Renal cortical epithelial cell (primary cell): ENCODE data around the gene ZBTB4. TPM values are rescaled to one million over a fixed set of nuclear protein-coding genes. Genes with fewer than 3 reads are reported as not detected.

Experiments
- DNase-seq: peaks from one replicate; pipeline ENCODE4 v3.0.0-alpha.2; 2011; ENCODE audit warnings: low read depth
- total RNA-seq: library from RNA; depleted of rRNA; stranded (reverse); fragments of >200 nt; gene quantifications from 2 replicates; pipeline ENCODE4 v1.2.3, GENCODE V29; 2014

Gene ZBTB4
- total RNA-seq, 1 donor from 2014 or later = 39.2 TPM

GRCh38 chr17:7421186-7421585 is 58.2 kb downstream of the ZBTB4 start:
- no peak for DNase-seq

DNA sequence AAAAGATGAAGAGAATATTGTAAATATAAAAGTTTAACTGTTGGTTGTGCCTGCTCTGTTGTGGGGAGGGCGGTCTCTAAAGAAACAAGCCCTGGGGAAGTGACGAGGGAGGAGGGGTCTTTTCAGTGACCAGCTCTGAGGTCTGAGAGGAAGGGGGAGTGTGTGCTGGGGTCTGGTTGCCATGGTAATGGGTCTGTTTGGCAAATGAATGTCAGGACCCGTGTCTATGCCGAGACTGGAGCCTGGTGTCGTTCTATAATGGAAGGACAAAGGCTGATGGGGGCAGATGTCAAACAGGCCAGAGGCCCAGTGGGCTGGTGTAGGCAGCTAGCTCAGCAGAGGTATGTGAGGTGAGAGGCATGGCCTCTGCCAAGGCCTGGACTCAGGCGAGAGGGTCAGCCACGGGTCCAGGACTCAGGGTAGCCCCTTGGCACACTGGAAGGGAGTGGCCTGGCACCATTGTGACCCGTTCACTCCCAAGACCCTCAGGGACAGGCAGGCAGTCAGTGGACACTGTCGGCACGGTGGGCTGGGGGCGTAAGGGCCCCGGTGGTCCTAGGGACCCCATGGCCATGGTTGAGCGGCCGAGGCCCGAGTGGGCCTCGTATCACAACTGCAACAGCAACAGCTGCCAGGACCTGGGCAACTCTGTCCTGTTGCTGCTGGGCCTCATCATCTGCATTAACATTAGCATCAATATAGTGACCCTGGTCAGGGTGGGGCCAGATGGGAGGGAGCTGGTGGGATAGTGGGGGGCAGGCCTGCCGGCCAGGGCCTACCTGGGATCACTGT is 59.4 kb downstream of the ZBTB4 start, which contains the start of gene SPEM1:
TSS of gene SPEM1 (plus strand) at position 506 of the 792 bp plus-strand sequence. CDS start at position 567, 61 bp downstream.
- no peak for DNase-seq

- DNase-seq = no peak
Observed at GRCh38 chr17:7418472-7419152, 60.8 kb downstream of the ZBTB4 start.

GRCh38 chr17:7417056-7417655 is 62.3 kb downstream of the ZBTB4 start:
- DNase-seq = no peak

GRCh38 chr17:7416323-7416722 is 63.1 kb downstream of the ZBTB4 start:
- DNase-seq = no peak

DNA sequence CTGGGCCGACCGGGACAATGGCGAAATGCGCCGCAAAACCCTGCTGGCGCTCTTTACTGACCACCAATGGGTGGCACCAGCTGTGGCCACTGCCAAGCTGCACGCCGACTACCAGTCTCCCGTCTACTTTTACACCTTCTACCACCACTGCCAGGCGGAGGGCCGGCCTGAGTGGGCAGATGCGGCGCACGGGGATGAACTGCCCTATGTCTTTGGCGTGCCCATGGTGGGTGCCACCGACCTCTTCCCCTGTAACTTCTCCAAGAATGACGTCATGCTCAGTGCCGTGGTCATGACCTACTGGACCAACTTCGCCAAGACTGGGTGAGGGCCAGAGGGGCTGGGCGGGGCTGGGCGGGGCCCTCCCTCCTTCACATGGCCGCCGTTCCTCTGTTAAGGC is 63.6 kb downstream of the ZBTB4 start:
- DNase-seq = no peak

DNA sequence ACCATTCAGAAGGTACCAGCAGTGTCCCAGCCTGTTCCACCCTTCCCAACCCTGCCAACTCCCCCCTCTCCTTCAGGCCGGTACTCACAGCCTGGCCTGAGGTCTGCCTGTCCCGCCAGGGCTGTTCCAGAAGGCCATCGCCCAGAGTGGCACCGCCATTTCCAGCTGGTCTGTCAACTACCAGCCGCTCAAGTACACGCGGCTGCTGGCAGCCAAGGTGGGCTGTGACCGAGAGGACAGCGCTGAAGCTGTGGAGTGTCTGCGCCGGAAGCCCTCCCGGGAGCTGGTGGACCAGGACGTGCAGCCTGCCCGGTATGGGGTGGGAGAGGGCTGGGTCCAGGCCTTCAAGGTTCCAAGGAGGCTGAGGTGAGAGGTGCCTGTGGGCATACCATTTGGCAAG is 64.6 kb downstream of the ZBTB4 start:
- DNase-seq = no peak

- DNase-seq = no peak
Observed at GRCh38 chr17:7413346-7413985, 66.0 kb downstream of the ZBTB4 start.

- no peak for DNase-seq
Observed at GRCh38 chr17:7411427-7411750, 68.0 kb downstream of the ZBTB4 start.

DNA sequence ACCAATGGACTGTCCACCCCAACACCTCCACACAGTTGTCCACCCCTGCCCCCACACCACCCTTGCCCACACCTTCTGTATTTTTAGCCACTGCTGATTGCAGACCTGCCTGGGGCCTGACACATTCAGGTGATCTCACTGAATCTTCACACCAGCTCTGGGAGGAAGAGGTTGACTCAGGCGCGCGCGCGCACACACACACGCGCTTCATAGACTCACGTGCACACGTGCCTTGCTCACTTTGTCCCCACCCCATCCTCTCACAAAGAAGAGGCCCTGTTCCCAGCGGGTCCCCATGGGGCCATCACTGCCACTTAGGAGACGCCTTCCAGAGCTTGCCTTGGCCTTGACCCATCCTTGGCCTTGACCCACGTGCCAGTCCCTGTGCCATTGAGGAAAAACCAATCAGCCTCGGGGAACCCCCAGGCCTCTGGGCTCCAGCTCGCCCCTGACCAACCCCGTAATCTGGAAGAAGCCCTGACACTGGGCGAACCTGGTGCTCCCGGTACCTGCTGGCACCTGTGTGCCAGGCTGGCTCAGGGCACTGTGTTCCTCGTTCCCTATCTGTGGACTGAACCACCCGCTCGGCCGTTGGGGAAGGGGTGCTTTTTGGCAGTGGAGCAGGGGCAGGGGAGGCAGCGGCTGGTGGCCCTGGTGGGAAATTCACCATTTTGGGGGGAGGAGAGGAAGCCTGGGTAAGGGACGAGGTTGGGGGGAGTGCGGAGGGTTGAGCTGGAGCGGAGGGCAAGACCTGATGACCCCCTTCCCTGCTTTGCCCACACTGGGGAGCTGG is 68.6 kb downstream of the ZBTB4 start:
- no peak for DNase-seq

GRCh38 chr17:7409716-7410115 is 69.7 kb downstream of the ZBTB4 start:
- no peak for DNase-seq

Other genes with a start within 250 kb of the ZBTB4 start
- gene DVL2, start 245.1 kb downstream of the ZBTB4 start, total RNA-seq = 26.4 and 47.5 TPM in 2 replicates
- gene PHF23, start 240.2 kb downstream of the ZBTB4 start, total RNA-seq = 41.2 and 50.7 TPM in 2 replicates
- 137 and 148 TPM in 2 replicates for gene GABARAP, start 237.2 kb downstream of the ZBTB4 start, total RNA-seq
- gene CTDNEP1, start 227.9 kb downstream of the ZBTB4 start, total RNA-seq = 19.4 and 53.9 TPM in 2 replicates
- 22.1 and 24.8 TPM in 2 replicates for gene ELP5, start 227.4 kb downstream of the ZBTB4 start, total RNA-seq
- 25.1 and 306 TPM in 2 replicates for gene CLDN7, start 217.2 kb downstream of the ZBTB4 start, total RNA-seq
- 0.30 and 0.35 TPM in 2 replicates for gene SLC2A4, start 197.9 kb downstream of the ZBTB4 start, total RNA-seq
- gene YBX2, start 185.0 kb downstream of the ZBTB4 start, total RNA-seq = 0.45 TPM in 1 of 2 replicates, not detected in the other
- 352 and 682 TPM in 2 replicates for gene EIF5A, start 172.0 kb downstream of the ZBTB4 start, total RNA-seq
- gene GPS2, start 164.3 kb downstream of the ZBTB4 start, total RNA-seq = 39.1 and 49.4 TPM in 2 replicates
- gene NEURL4, start 150.3 kb downstream of the ZBTB4 start, total RNA-seq = 21.4 and 27.8 TPM in 2 replicates
- 0.20 and 65.5 TPM in 2 replicates for gene ACAP1, start 143.1 kb downstream of the ZBTB4 start, total RNA-seq
- 10.4 and 13.7 TPM in 2 replicates for gene KCTD11, start 127.5 kb downstream of the ZBTB4 start, total RNA-seq
- gene TMEM95, start 124.5 kb downstream of the ZBTB4 start, total RNA-seq = not detected in 2 replicates
- gene TNK1, start 98.5 kb downstream of the ZBTB4 start, total RNA-seq = 3.6 and 8.0 TPM in 2 replicates
- gene PLSCR3, start 85.1 kb downstream of the ZBTB4 start, total RNA-seq = 20.0 and 71.0 TPM in 2 replicates
- gene TMEM256, start 75.5 kb downstream of the ZBTB4 start, total RNA-seq = 35.9 and 143 TPM in 2 replicates
- gene NLGN2, start 71.8 kb downstream of the ZBTB4 start, total RNA-seq = 2.6 and 17.1 TPM in 2 replicates
- gene SPEM1, start 59.3 kb downstream of the ZBTB4 start, total RNA-seq = not detected in 2 replicates
- not detected in 2 replicates for gene SPEM2, start 54.0 kb downstream of the ZBTB4 start, total RNA-seq
- not detected in 2 replicates for gene SPEM3, start 50.8 kb downstream of the ZBTB4 start, total RNA-seq
- gene TMEM102, start 44.2 kb downstream of the ZBTB4 start, total RNA-seq = 16.9 and 33.0 TPM in 2 replicates
- gene FGF11, start 40.1 kb downstream of the ZBTB4 start, total RNA-seq = 3.3 and 10.7 TPM in 2 replicates
- gene CHRNB1, start 34.6 kb downstream of the ZBTB4 start, total RNA-seq = 15.3 and 26.0 TPM in 2 replicates
- not detected in 2 replicates for gene SLC35G6, start 1.8 kb upstream of the ZBTB4 start, total RNA-seq
- gene POLR2A, start 4.7 kb upstream of the ZBTB4 start, total RNA-seq = 57.3 and 169 TPM in 2 replicates
- 4.2 and 15.5 TPM in 2 replicates for gene TNFSF12, start 69.4 kb upstream of the ZBTB4 start, total RNA-seq
- gene TNFSF13, start 79.1 kb upstream of the ZBTB4 start, total RNA-seq = 22.1 and 31.9 TPM in 2 replicates
- gene SENP3, start 82.3 kb upstream of the ZBTB4 start, total RNA-seq = 61.4 and 101 TPM in 2 replicates
- 4.2 and 7.6 TPM in 2 replicates for gene CD68, start 100.0 kb upstream of the ZBTB4 start, total RNA-seq
- 85.9 and 150 TPM in 2 replicates for gene MPDU1, start 104.2 kb upstream of the ZBTB4 start, total RNA-seq
- 0.60 and 2.4 TPM in 2 replicates for gene SOX15, start 110.5 kb upstream of the ZBTB4 start, total RNA-seq
- gene FXR2, start 135.3 kb upstream of the ZBTB4 start, total RNA-seq = 35.0 and 64.4 TPM in 2 replicates
- gene SAT2, start 148.2 kb upstream of the ZBTB4 start, total RNA-seq = 16.8 and 29.6 TPM in 2 replicates
- 0.25 TPM in 1 of 2 replicates, not detected in the other for gene SHBG, start 150.5 kb upstream of the ZBTB4 start, total RNA-seq
- gene ATP1B2, start 171.3 kb upstream of the ZBTB4 start, total RNA-seq = 0.30 TPM in 1 of 2 replicates, not detected in the other
- 29.3 and 53.8 TPM in 2 replicates for gene TP53, start 207.9 kb upstream of the ZBTB4 start, total RNA-seq
- 6.2 and 9.2 TPM in 2 replicates for gene WRAP53, start 208.8 kb upstream of the ZBTB4 start, total RNA-seq
- gene EFNB3, start 225.6 kb upstream of the ZBTB4 start, total RNA-seq = 0.69 and 2.9 TPM in 2 replicates
- gene DNAH2, start 238.1 kb upstream of the ZBTB4 start, total RNA-seq = 0.15 TPM in 1 of 2 replicates, not detected in the other